LNCaP clone FGC (cell line): ENCODE data around the gene CACNB2.

ENCODE experiments used
- DNase-seq: peaks from one replicate; pipeline ENCODE4 v3.0.0-alpha.2; 2011; ENCODE audit warnings: low read depth
- H3K4me3 ChIP-seq: 2 replicates; pipeline ENCODE4 v1.5.1; 2011; ENCODE audit warnings: mild to moderate bottlenecking, low read depth, low read length, control low read depth
- TF ChIP-seq, protein P1 (sequence below): IDR thresholded peaks from 2 replicates; pipeline ENCODE4 v1.5.1; 2012; ENCODE audit warnings: mild to moderate bottlenecking; ENCODE audit not compliant: control insufficient read depth, insufficient read depth; ENCODE audit errors: extremely low read depth

CACNB2 gene

DNA sequence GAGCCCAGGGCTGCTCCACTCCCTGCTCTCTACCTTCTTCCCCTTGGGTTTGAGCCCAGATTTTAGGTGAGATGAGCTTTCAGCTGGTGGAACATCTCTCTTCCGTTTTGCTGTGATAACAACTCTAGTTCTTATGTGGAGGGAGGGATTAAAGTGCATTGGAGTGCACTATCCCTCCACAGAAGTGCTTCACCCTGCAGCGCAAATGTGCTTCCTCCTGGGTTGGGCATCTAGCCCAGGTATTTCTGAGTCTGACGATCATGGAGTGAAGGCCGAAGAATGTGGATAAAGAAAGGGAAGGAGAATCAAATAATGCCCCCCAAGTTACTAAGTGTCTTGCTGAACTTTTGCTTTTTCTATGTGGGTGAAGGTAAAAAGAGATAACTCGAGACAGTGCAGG, 157.4 kb downstream of the CACNB2 start:
- DNase-seq, result no peak
- H3K4me3 ChIP-seq, result no peak overlapping the region
- TF ChIP-seq, protein P1, sequence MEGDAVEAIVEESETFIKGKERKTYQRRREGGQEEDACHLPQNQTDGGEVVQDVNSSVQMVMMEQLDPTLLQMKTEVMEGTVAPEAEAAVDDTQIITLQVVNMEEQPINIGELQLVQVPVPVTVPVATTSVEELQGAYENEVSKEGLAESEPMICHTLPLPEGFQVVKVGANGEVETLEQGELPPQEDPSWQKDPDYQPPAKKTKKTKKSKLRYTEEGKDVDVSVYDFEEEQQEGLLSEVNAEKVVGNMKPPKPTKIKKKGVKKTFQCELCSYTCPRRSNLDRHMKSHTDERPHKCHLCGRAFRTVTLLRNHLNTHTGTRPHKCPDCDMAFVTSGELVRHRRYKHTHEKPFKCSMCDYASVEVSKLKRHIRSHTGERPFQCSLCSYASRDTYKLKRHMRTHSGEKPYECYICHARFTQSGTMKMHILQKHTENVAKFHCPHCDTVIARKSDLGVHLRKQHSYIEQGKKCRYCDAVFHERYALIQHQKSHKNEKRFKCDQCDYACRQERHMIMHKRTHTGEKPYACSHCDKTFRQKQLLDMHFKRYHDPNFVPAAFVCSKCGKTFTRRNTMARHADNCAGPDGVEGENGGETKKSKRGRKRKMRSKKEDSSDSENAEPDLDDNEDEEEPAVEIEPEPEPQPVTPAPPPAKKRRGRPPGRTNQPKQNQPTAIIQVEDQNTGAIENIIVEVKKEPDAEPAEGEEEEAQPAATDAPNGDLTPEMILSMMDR, result no peak

DNA sequence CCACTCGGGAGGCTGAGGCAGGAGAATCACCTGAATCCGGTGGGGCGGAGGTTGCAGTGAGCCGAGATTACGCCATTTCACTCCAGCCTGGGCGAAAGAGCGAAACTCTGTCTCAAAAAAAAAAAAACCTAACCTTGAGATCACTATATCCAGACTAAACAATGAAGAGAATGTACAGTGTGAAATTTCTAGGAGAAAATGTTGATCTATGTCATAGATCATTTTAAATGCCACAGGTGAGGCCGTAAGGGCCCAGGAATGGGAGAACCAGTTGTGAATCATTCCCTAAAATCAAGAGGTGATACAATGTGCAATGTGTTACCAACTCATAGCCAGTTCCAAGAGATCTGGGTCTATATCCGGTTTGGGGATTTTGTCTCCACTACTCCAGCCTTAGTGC, 158.0 kb downstream of the CACNB2 start:
- no peak for DNase-seq
- H3K4me3 ChIP-seq, result no peak overlapping the region
- TF ChIP-seq, protein P1, result no peak

GRCh38 chr10:18303851-18304801, 163.9 kb downstream of the CACNB2 start:
- no peak overlapping the region for H3K4me3 ChIP-seq
- no peak for DNase-seq
- TF ChIP-seq, protein P1, result no peak

DNA sequence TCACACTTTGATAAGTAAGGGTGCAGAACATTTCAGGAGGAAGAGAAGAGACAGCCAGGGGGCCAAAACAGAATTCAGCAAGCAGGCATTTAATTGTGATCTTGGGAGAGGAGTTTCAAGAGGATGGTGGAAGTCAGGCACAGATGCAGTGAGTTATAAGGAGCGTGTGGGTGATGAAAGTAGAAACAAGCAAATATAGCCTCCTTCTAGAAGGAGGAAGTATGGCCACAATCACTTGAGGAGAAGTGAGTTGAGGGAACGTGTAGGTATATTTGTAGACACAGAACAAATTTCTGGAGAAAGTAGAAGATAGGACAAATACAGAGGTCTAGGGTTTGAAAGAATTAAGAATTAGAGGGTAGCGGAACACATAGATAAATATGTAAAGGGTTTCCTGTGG, 165.8 kb downstream of the CACNB2 start:
- DNase-seq, result no peak
- H3K4me3 ChIP-seq, result no peak overlapping the region
- TF ChIP-seq, protein P1, result no peak

DNA sequence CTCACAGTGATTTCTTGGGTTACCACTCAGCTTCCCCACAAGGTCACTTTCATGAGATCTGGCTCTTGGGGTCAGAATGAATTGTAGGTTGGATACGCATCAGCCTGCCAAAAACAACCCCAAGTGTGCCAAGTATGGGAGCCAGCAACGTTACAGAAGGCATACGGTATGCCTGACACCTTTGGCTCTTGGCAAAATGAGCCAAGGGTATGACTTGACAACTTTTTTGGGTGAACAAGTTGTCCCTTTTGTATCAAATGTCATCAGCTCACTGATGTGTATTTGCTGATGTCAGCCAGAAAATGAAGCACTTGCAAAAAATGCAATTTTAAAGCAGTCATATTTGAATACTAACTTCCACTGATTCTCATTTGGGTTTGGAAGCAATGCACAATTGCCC, 168.4 kb downstream of the CACNB2 start:
- TF ChIP-seq, protein P1, result no peak
- H3K4me3 ChIP-seq, result no peak overlapping the region
- no peak for DNase-seq

GRCh38 chr10:18310761-18311160, 170.5 kb downstream of the CACNB2 start:
- no peak overlapping the region for H3K4me3 ChIP-seq
- TF ChIP-seq, protein P1, result no peak
- no peak for DNase-seq
